SHP77 (cell line): Measurements from ENCODE around the gene AFMID.
"Not testable (repeated sequence)": the region's sequence is repeated elsewhere in the genome, so short reads cannot be mapped to it uniquely, and the experiment has no call there.

ENCODE experiments used
- DNase-seq, 2 experiments: peaks; one replicate each; lab custom pipeline; 2025; lab: John Stamatoyannopoulos, UW

The AFMID gene

GRCh38 chr17:78154903-78155811 lies 32.0 kb upstream of the AFMID start:
- no peak for DNase-seq

GRCh38 chr17:78159575-78160158 lies 27.5 kb upstream of the AFMID start:
- DNase-seq = no peak

- no peak for DNase-seq
Measured at GRCh38 chr17:78163881-78164747, 23.0 kb upstream of the AFMID start.

GRCh38 chr17:78164748-78165607 lies 22.2 kb upstream of the AFMID start:
- DNase-seq = no peak

- no peak for DNase-seq
Measured at GRCh38 chr17:78166416-78166815, 20.7 kb upstream of the AFMID start.

- peak; percentile 47 to 91 for DNase-seq
Measured at GRCh38 chr17:78168242-78168902, 18.8 kb upstream of the AFMID start, which contains the start of gene SYNGR2. Gene SYNGR2 (plus strand): TSS chr17:78168581. CDS start chr17:78168617, 36 bp downstream.

GRCh38 chr17:78168903-78169793 lies 18.0 kb upstream of the AFMID start:
- DNase-seq = peak; percentile 54 to 76

- no peak for DNase-seq
Measured at GRCh38 chr17:78170692-78171590, 16.2 kb upstream of the AFMID start.

GRCh38 chr17:78171591-78172248 lies 15.4 kb upstream of the AFMID start:
- DNase-seq = not testable (repeated sequence)

GRCh38 chr17:78172249-78173051 lies 14.7 kb upstream of the AFMID start:
- DNase-seq = no peak

- DNase-seq = no peak
Measured at GRCh38 chr17:78173097-78173715, 14.0 kb upstream of the AFMID start.

GRCh38 chr17:78174346-78174869 lies 12.8 kb upstream of the AFMID start:
- peak; percentile 89 to 95 for DNase-seq

GRCh38 chr17:78174870-78175642 lies 12.1 kb upstream of the AFMID start:
- DNase-seq = peak; percentile 84 to 88

GRCh38 chr17:78175643-78175981 lies 11.6 kb upstream of the AFMID start:
- no peak for DNase-seq

- peak; percentile 69 to 78 for DNase-seq
Measured at GRCh38 chr17:78176548-78177025, 10.6 kb upstream of the AFMID start.

- DNase-seq = no peak
Measured at GRCh38 chr17:78179372-78179771, 7.8 kb upstream of the AFMID start.
